IMR-90 (cell line): ENCODE measurements around the gene TTC39B. TPM values are rescaled to one million over a fixed set of nuclear protein-coding genes. Genes with fewer than 3 reads are reported as not detected.
A peak's percentile ranks its signal among the peaks of the same experiment; 100 is the strongest.

Experiments
- ATAC-seq: fragments of 200-7000 bp; cut with Tn5 transposase; 2 replicates; pipeline ENCODE4 v1.9.1; 2020; ENCODE audit warnings: low read depth, mild to moderate bottlenecking, moderate library complexity
- BruUV-seq: library from RNA; stranded (reverse); fragments of 400-500 nt; replicated peaks from 2 replicates; lab custom pipeline; 2021; lab: Mats Ljungman, UMichigan
- CTCF ChIA-PET: fragments of 300-600 bp; formaldehyde crosslinking; extraction: SDS; loops from one replicate; lab custom pipeline; 2021; ENCODE audit warnings: antibody characterized with exemption; lab: Yijun Ruan, JAX
- POLR2A ChIA-PET: fragments of 300-600 bp; sonication (Branson Sonifier 250); formaldehyde crosslinking; loops from one replicate; lab custom pipeline; 2022; ENCODE audit warnings: antibody characterized with exemption; ENCODE audit not compliant: unreplicated experiment; lab: Charles Lee
- DNase-seq: peaks from one replicate; pipeline ENCODE4 v3.0.0; 2013
- H2AFZ ChIP-seq: replicated peaks from 2 replicates; pipeline ENCODE3; 2013; ENCODE audit warnings: low read length, mild to moderate bottlenecking; ENCODE audit not compliant: poor library complexity
- H2AK5ac ChIP-seq: 2 replicates; pipeline ENCODE4 v1.6.1; 2013; ENCODE audit warnings: low read depth, low read length, inconsistent platforms
- H2AK9ac ChIP-seq: replicated peaks from 2 replicates; pipeline ENCODE3; 2013; ENCODE audit warnings: mild to moderate bottlenecking, low read depth, low read length, moderate library complexity; ENCODE audit not compliant: poor library complexity
- H2BK120ac ChIP-seq: 2 replicates; pipeline ENCODE4 v1.6.1; 2013; ENCODE audit warnings: low read depth, low read length, inconsistent platforms
- H2BK15ac ChIP-seq: 3 replicates; pipeline ENCODE4 v1.6.1; 2013; ENCODE audit warnings: low read depth, low read length, inconsistent platforms
- H2BK20ac ChIP-seq: 2 replicates; pipeline ENCODE4 v1.6.1; 2013; ENCODE audit warnings: low read depth, mild to moderate bottlenecking, inconsistent platforms, low read length, moderate library complexity
- H2BK5ac ChIP-seq: 2 replicates; pipeline ENCODE4 v1.6.1; 2013; ENCODE audit warnings: mild to moderate bottlenecking, low read depth, low read length, inconsistent platforms; ENCODE audit not compliant: poor library complexity, severe bottlenecking
- H3K14ac ChIP-seq: replicated peaks from 2 replicates; pipeline ENCODE4 v1.6.1; 2013; ENCODE audit warnings: low read depth, low read length, inconsistent platforms
- H3K18ac ChIP-seq: 2 replicates; pipeline ENCODE4 v1.6.1; 2013; ENCODE audit warnings: low read depth, low read length, control low read depth
- H3K23ac ChIP-seq: 2 replicates; pipeline ENCODE4 v1.6.1; 2013; ENCODE audit warnings: low read depth, low read length, inconsistent platforms
- H3K27ac ChIP-seq: 2 replicates; pipeline ENCODE4 v1.5.1; 2013; ENCODE audit warnings: mild to moderate bottlenecking, control low read depth, low read length; ENCODE audit not compliant: insufficient read depth
- H3K27me3 ChIP-seq: 2 replicates; pipeline ENCODE4 v1.6.1; 2013; ENCODE audit warnings: low read length; ENCODE audit not compliant: control insufficient read depth, insufficient read depth
- H3K36me3 ChIP-seq: 2 replicates; pipeline ENCODE4 v1.6.1; 2013; ENCODE audit warnings: low read length, mixed read lengths; ENCODE audit not compliant: control insufficient read depth, insufficient read depth
- H3K4ac ChIP-seq: 2 replicates; pipeline ENCODE4 v1.6.1; 2013; ENCODE audit warnings: low read depth, low read length, inconsistent platforms
- H3K4me1 ChIP-seq: 2 replicates; pipeline ENCODE4 v1.6.1; 2013; ENCODE audit warnings: low read length, mixed read lengths; ENCODE audit not compliant: control insufficient read depth, insufficient read depth
- H3K4me2 ChIP-seq: 2 replicates; pipeline ENCODE4 v1.6.1; 2013; ENCODE audit warnings: low read depth, mild to moderate bottlenecking, control low read depth, low read length, moderate library complexity
- H3K4me3 ChIP-seq: 2 replicates; pipeline ENCODE4 v1.5.1; 2013; ENCODE audit warnings: low read depth, mild to moderate bottlenecking, control low read depth, low read length, moderate library complexity; ENCODE audit not compliant: insufficient read depth
- H3K56ac ChIP-seq: 2 replicates; pipeline ENCODE4 v1.6.1; 2013; ENCODE audit warnings: low read length, inconsistent platforms; ENCODE audit not compliant: insufficient read depth; ENCODE audit errors: extremely low read depth
- H3K79me1 ChIP-seq, 2 experiments: 2 replicates each; pipeline ENCODE4 v1.6.1; 2013; ENCODE audit warnings: low read length in 2 of 2, inconsistent platforms in 1 of 2, low read depth in 1 of 2
- H3K9ac ChIP-seq: 2 replicates; pipeline ENCODE4 v1.6.1; 2013; ENCODE audit warnings: low read depth, low read length, control low read depth
- H3K9me1 ChIP-seq: 2 replicates; pipeline ENCODE4 v1.6.1; 2013; ENCODE audit warnings: low read length, inconsistent platforms; ENCODE audit not compliant: insufficient read depth
- H3K9me3 ChIP-seq: 2 replicates; pipeline ENCODE4 v1.6.1; 2013; ENCODE audit warnings: low read length; ENCODE audit not compliant: control insufficient read depth, insufficient read depth
- H4K20me1 ChIP-seq: 2 replicates; pipeline ENCODE4 v1.6.1; 2013; ENCODE audit warnings: low read length, inconsistent platforms; ENCODE audit not compliant: insufficient read depth
- H4K5ac ChIP-seq: 2 replicates; pipeline ENCODE4 v1.6.1; 2013; ENCODE audit warnings: mild to moderate bottlenecking, low read depth, low read length, control low read depth
- H4K8ac ChIP-seq, 2 experiments: 2 replicates each; pipeline ENCODE4 v1.6.1; 2013; ENCODE audit warnings: low read depth in 2 of 2, low read length in 2 of 2, control low read depth in 1 of 2, inconsistent platforms in 1 of 2
- H4K91ac ChIP-seq: 2 replicates; pipeline ENCODE4 v1.6.1; 2013; ENCODE audit warnings: low read depth, low read length, inconsistent platforms; ENCODE audit not compliant: insufficient read depth
- CHD1 ChIP-seq: IDR thresholded peaks from 2 replicates; pipeline ENCODE4 v1.6.1; 2012; ENCODE audit warnings: low read depth, low read length, improper control_type of control experiment
- MAFK ChIP-seq: IDR thresholded peaks from 2 replicates; pipeline ENCODE4 v1.6.1; 2012; ENCODE audit warnings: low read depth, low read length, improper control_type of control experiment
- MAZ ChIP-seq: IDR thresholded peaks from 2 replicates; pipeline ENCODE4 v1.6.1; 2012; ENCODE audit warnings: low read depth, mild to moderate bottlenecking, low read length, improper control_type of control experiment, moderate library complexity, borderline replicate concordance
- POLR2A ChIP-seq: IDR thresholded peaks from 2 replicates; pipeline ENCODE4 v1.6.1; 2012; ENCODE audit warnings: mild to moderate bottlenecking, low read depth, low read length
- RAD21 ChIP-seq: IDR thresholded peaks from 2 replicates; pipeline ENCODE4 v1.6.1; 2012; ENCODE audit warnings: low read length, improper control_type of control experiment
- RCOR1 ChIP-seq: IDR thresholded peaks from 2 replicates; pipeline ENCODE4 v1.6.1; 2012; ENCODE audit warnings: mild to moderate bottlenecking, low read length, improper control_type of control experiment; ENCODE audit not compliant: insufficient replicate concordance
- dilution Hi-C: fragments of 300-500 bp; cut with HindIII; formaldehyde crosslinking; loops from one replicate; pipeline ENCODE4 v1.14.3; 2018; ENCODE audit warnings: low sequenced_read_pairs; ENCODE audit not compliant: unreplicated experiment
- in situ Hi-C: fragments of 300-500 bp; cut with MboI; formaldehyde crosslinking; loops from 3 replicates; pipeline ENCODE4 v1.14.3; 2019; ENCODE audit warnings: low sequenced_read_pairs, inconsistent platforms, mixed read lengths
- intact Hi-C: fragments of 100-400 bp; cut with micrococcal nuclease; formaldehyde crosslinking; loops from 2 replicates; pipeline ENCODE4 v1.10.0; 2022
- polyA plus RNA-seq, 3 experiments: library from polyadenylated mRNA; depleted of rRNA; stranded (reverse); fragments of >200 nt; gene quantifications; 2 replicates each; pipeline ENCODE4 v1.2.3, GENCODE V29; 2012; ENCODE audit warnings: low replicate concordance in 1 of 3
- total RNA-seq: library from RNA; depleted of rRNA; stranded (reverse); fragments of >200 nt; gene quantifications from 2 replicates; pipeline ENCODE4 v1.2.3, GENCODE V29; 2012
- TF ChIP-seq, protein P1 (sequence below): fragments of 150-350 bp; IDR thresholded peaks from 2 replicates; pipeline ENCODE4 v1.6.1; 2016; ENCODE audit warnings: low read depth, mild to moderate bottlenecking, low read length, moderate library complexity, borderline replicate concordance

Gene TTC39B
- total and polyA plus RNA-seq, 2 of the 4 experiments (the other 2 are of a cell fraction): 2.5 to 12.2 TPM

DNA sequence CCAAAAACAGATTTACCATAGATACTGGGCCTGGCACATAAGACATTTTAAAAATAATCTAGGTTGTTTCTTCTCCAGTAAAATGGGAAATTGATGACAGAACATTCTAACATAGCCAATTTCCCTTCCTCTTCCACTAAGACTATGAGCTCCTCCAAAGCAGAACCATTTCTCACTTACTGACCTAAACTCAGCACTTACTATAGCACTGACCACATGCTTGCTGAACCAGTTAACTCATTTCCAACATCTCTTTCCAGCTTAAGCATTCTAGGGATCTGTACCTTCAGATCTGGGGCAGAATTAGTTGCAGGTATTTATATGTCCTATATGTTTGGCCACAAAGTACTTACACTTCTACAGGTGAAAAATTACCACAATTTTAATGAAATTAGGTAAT lies 58.9 kb downstream of the TTC39B start:
- Histone ChIP-seq H3K9me3 (no peaks in the 10 kb centered on the region), H3K36me3 (no peaks in the 10 kb centered on the region), H2AK5ac (peak overlapping the region; percentile 52; the same call in 1 of the 2 replicates), H3K23ac (peak overlapping the region; percentile 3; the same call in 1 of the 2 replicates), H3K27me3 (no peaks in the 10 kb centered on the region), H3K14ac (peak overlapping the region; percentile 73), H3K79me1 (peaks cover 9 to 48% of the 10 kb centered on the region in 2 experiments; a peak in 3 of 4 replicates), H2BK120ac (peak overlapping the region; percentile 64), H2BK20ac (peak overlapping the region; percentile 41; the same call in 1 of the 2 replicates), H3K4me2 (no peak overlapping the region), H2AK9ac (no peak overlapping the region), H4K5ac (peak overlapping the region; percentile 37; the same call in 1 of the 2 replicates), H3K27ac (no peak overlapping the region), H2BK5ac (peak overlapping the region; percentile 79), H3K18ac (peak overlapping the region; percentile 85; the same call in 1 of the 2 replicates), H2AFZ (no peak overlapping the region), H4K91ac (peak overlapping the region; percentile 67), H3K56ac (peak overlapping the region; percentile 29; the same call in 1 of the 2 replicates), H3K4me1 (peaks cover 20% of the 10 kb centered on the region), H3K9ac (no peak overlapping the region), H2BK15ac (peak overlapping the region; percentile 86), H4K20me1 (no peaks in the 10 kb centered on the region), H3K4ac (peak overlapping the region; percentile 58; the same call in 1 of the 2 replicates), H3K9me1 (peaks cover 9% of the 10 kb centered on the region), H3K4me3 (no peak overlapping the region), H4K8ac (0 out of 4 replicates have a peak overlapping the region, but pooled peaks of 1 of the 2 experiments have one; percentile 2)
- ChIA-PET CTCF (interaction anchor here (0.6 kb wide), 1 partner anchor 13 kb away, joined by 4 read pairs; no protein-coding TSS in a partner anchor), POLR2A (no interaction called here)
- ATAC-seq (no peak), DNase-seq (no peak)
- TF ChIP-seq CHD1 (no peak), RCOR1 (no peak), POLR2A (no peak), MAZ (no peak), MAFK (no peak), RAD21 (no peak)
- TF ChIP-seq, protein P1, sequence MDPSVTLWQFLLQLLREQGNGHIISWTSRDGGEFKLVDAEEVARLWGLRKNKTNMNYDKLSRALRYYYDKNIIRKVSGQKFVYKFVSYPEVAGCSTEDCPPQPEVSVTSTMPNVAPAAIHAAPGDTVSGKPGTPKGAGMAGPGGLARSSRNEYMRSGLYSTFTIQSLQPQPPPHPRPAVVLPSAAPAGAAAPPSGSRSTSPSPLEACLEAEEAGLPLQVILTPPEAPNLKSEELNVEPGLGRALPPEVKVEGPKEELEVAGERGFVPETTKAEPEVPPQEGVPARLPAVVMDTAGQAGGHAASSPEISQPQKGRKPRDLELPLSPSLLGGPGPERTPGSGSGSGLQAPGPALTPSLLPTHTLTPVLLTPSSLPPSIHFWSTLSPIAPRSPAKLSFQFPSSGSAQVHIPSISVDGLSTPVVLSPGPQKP: no peak
- in situ Hi-C loops: no loop called here
- dilution Hi-C loops: no loop called here
- intact Hi-C loops: no loop called here
- no TSS peak for BruUV-seq
